Activated T-helper 9 cell treated with anti-CD3 and anti-CD28 coated beads, Interleukin-2, amount 50 U/mL, for 16 hours (primary cell): Measurements from ENCODE around the gene CFAP92.

Experiments used
- DNase-seq: peaks from one replicate; pipeline ENCODE4 v3.0.0-alpha.2; 2020; ENCODE audit warnings: low read depth

CFAP92 gene

DNA sequence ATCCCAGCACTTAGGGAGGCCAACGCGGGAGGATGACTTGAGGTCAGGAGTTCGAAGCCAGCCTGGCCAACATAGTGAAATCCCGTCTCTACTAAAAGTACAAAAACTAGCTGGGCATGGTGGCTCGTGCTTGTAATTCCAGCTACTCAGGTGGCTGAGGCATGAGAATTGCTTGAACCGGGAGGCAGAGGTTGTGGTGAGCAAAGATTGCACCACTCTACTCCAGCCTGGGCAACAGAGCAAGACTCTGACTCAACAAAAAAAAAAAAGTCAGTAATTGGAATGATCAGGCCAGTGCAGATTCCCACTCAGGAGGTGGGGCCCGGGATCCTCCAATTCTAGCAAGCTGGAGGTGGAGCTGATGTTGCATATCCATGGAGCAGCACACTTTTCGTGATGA, 5.6 kb downstream of the CFAP92 start:
- no peak for DNase-seq

- DNase-seq: no peak
Observed at GRCh38 chr3:128987302-128988100, 6.4 kb downstream of the CFAP92 start.

GRCh38 chr3:128984596-128984995, 9.3 kb downstream of the CFAP92 start:
- DNase-seq: no peak

DNA sequence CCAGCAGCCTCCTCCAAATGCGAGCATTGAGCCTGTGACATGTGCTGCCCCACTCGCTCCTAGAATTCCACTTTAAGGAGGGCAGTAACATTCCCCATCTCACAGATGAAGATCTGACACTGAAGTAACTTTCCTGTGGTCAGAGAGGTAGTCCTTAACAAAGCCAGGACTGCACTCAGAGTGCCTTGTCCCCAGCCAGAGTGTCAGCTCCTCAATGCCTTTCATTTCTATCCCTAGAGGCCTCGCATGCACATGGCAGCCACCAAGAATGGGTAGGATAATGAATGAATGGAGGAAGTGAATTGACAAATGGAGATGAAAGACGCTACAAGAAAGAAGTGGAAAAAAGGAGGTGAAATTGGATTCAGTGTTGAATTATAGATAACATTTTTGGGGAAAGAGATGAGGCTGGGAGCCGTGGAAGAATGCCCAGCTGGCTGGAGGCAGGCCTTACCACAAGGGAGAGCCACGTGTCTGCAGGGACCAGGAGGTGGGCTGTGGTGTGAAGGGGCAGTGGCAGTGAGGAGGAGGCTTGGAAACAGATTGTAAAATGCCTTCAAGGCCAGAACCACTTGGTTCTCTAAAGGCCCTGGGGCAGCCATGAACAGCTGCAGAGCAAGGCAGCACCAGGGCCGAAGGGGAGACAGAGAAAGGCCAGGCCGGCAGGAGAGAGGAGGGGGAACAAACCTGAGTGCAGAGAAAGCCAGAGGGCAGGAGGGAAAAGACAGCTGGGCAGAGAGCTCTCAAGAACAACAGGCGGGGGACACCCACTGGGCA, 10.4 kb downstream of the CFAP92 start:
- DNase-seq: no peak

DNA sequence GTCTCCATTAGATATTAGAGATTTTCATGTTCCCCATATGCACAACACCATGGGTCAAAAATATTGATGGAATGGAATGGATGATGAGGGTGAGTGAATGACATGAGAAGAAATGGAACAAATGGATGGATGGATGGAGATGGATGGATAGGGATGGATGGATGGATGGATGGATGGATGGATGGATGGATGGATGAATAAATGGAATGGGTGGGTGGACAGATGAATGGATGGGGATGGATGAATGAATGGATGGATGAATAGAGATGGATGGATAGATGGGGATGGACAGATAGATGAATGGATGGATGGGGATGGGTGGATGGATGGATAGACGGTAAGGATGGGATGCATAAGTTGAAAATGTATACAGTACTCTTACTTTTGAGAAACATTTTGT, 18.6 kb downstream of the CFAP92 start:
- DNase-seq: no peak

DNA sequence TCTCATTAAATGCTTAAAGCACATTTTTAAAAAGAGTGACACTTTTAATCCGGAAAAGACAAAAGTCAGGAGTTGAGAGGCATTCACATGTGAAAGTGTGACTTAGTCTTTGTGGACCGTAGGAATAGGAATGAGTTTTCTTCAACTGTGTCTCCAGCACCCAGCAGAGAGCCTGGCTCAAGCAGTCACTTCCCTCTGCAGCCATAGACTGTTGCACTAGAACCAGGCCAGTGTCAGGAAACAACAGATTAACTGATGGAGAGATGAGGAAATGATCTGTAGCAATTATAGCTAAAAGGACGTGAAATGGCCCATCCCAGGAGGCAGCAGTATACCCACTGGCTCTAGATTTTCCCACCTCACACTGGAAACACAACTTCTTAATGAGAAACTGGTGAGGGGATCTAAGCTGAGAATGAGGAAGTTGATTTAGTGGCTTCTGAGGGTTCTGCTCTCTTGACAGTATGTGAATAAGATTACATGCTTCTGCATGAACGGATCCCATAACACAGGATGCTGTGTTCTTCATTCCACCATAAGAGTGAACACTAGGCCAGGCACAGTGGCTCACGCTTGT, 19.8 kb downstream of the CFAP92 start:
- no peak for DNase-seq

DNA sequence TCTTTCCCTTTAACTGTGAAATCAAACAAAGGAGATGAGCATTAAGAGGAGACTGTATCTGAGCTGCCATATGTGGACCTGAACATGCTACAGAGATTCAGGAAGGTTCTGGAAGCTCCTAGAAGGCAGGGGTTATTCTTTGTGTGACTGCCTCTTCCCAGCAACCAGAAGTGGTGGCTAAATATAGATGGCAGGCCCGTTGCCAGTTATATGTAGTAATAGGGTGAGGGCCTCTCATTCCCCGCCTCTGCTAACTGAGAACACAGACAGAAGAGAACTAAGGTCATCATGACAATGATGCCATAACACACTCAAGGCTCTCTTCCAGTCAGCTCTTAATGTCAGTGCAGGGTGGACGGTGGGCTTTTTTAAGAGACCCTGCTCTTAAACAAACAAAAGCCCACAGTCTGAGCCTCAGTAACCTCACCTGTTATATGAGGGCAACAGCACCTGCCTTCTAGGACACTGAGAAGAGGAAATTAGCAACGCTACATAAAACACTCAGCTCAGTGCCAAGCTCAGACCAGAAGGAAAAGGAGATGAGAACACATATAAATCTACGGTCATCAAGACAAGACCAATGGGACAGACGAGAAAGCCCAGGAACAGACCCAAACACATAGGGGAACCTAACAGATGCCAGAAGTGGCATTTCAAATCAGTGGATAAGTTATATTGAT, 22.3 kb downstream of the CFAP92 start:
- no peak for DNase-seq

DNA sequence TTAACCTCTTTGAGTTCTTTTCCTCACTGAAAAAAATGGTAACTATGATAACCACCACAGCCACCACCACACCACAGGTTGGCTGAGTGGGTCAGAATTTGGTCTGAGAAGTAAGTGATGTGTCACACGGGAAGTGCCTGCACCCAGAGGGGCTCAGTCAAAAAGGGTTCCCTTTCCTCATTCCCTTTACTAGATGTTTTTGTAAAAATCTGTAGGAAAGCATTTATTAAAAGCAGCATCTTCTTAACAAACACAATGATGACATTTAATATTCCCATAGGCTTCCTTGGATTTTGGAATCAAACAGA, 23.2 kb downstream of the CFAP92 start:
- DNase-seq: no peak

GRCh38 chr3:128969993-128970739, 23.7 kb downstream of the CFAP92 start:
- peak; percentile 38 for DNase-seq

- no peak for DNase-seq
Observed at GRCh38 chr3:128967748-128968355, 26.0 kb downstream of the CFAP92 start.

- DNase-seq: no peak
Observed at GRCh38 chr3:128965818-128966217, 28.1 kb downstream of the CFAP92 start.

- no peak for DNase-seq
Observed at GRCh38 chr3:128965280-128965679, 28.6 kb downstream of the CFAP92 start.

DNA sequence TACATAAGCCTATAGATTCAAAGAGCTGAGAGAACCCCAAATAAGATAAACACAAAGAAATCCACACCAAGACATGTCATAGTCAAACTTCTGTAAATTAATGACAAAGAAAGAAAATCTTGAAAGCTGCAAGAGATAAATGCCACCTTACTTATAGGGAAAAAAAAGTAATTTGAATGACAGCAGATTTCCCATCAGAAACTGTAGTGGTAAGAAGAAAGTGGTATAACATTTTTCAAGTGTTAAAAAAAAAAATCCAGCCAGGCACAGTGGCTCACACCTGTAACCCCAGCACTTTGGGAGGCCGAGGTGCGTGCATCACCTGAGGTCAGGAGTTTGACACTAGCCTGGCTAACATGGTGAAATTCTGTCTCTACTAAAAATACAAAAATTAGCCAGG, 37.4 kb downstream of the CFAP92 start:
- no peak for DNase-seq

GRCh38 chr3:128950223-128950938, 43.5 kb downstream of the CFAP92 start:
- no peak for DNase-seq

DNA sequence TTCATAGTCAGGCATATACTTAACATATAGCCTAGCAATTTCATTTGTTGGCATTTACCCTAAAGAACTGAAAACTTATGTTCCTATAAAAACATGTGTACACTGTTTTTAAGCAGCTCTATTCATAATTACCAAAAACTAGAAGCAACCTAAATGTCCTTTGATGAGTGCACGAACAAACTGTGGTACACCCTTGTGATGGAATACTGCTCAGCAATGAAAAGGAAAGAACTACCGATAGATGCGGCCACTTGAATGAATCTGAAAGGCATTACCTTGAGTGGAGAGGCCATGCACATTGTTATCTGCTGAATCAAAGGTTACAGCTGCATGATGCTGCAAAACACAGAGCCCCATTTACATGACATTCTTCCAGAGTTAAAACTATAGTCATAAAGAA, 44.7 kb downstream of the CFAP92 start:
- no peak for DNase-seq

DNA sequence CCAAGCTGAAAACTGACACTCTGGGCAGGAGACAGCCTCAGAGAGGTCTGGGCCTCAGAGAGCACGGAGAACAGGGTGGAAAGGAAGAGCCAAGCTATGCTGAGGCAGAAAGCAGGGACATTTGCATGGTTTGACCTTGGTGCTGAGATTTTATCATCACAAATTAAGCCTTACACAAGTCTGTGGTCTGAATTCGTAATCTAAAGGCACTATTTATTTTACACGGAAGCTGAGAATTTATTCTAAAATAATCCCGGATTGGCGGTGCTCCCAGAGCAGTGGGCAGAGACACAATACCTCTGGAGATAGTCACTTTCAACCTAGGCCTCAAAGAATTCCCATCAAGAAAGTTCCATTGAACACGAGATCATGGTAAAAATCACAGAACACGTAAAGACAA, 47.5 kb downstream of the CFAP92 start:
- no peak for DNase-seq

- no peak for DNase-seq
Observed at GRCh38 chr3:128945878-128946175, 48.0 kb downstream of the CFAP92 start.

GRCh38 chr3:128945041-128945877, 48.6 kb downstream of the CFAP92 start:
- no peak for DNase-seq

- no peak for DNase-seq
Observed at GRCh38 chr3:128942161-128942952, 51.5 kb downstream of the CFAP92 start.
